GM12892 (cell line): ENCODE results near the gene ZNF438.
A peak's percentile ranks its signal among the peaks of the same experiment; 100 is the strongest.
"Not testable (repeated sequence)": the region's sequence is repeated elsewhere in the genome, so short reads cannot be mapped to it uniquely, and the experiment has no call there.

ENCODE experiments used
- DNase-seq: peaks from one replicate; pipeline ENCODE4 v3.0.0; 2011; ENCODE audit not compliant: insufficient read length
- FAIRE-seq: peaks from 2 replicates; lab custom pipeline; 2011; peaks lifted over from hg19 to GRCh38; lab: Jason Lieb, UNC
- POLR2A ChIP-seq: IDR thresholded peaks from 2 replicates; pipeline ENCODE4 v1.6.1; 2011; ENCODE audit warnings: low read depth, low read length, control low read depth
- POLR2AphosphoS5 ChIP-seq: IDR thresholded peaks from 2 replicates; pipeline ENCODE4 v1.6.1; 2011; ENCODE audit warnings: low read depth, low read length, control low read depth
- TAF1 ChIP-seq: IDR thresholded peaks from 2 replicates; pipeline ENCODE4 v1.6.1; 2011; ENCODE audit warnings: low read depth, mild to moderate bottlenecking, control low read depth, low read length, borderline replicate concordance

Gene ZNF438

DNA sequence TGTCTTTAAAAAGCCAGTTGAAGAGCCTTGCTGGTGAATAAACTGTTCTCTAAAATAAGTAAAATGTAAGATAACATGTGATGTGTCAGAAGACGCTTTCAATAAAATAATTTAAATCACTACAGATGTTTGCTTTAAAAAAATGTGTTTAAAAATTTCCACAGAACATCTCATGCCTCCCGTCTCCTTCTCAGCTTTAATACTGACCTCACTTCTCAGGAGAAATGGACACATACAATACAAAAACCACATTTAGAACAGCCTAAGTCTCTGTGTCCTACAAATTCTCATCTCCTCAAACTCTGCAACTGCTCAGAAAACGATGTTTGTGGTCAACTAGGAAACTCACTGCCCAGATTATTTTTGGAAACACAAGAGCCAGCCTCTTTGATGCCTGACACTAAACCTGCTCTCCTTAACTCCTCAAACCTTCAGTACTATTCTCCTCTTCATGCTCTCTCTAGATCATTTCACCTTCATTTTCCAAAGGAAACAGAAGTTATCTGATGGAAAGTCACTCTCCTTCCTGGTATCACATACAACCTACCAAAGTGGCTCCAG lies 120.3 kb downstream of the ZNF438 start:
- TF ChIP-seq TAF1 (no peak), POLR2A (no peak), POLR2AphosphoS5 (no peak)
- no peak for DNase-seq
- no peak for FAIRE-seq

DNA sequence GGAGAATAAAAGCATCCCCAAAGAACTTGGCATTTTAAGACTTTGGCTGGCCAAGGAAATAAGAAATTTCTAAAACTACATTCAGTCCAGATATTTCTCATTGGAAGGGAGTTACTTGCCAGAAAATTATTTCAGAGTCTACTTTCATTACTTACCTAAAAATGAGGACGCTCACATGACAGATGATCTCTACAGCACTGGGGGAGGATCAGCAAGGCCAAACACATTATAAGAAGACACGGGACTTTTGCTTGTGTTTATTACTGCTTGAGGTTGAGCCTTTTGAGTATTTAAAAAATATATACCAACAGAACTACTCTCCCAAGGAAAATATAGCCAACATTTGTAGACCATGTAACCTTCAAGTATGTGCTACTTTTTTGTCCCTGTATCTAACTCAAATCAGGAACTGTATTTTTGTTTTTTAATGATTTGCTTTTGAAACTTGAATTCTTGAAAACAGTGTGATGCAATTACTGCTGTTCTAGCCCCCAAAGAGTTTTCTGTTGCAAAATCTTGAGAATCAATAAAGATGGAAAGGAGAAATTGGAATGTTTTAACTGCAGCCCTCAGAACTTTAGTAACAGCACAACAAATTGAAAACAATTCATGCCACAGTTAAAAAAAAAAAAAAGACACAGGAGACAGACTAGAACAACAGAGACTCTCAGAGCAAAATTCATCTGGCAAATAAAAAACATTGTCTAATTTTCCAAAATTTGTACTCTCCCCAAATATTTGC lies 128.1 kb downstream of the ZNF438 start:
- DNase-seq, result no peak
- no peak for FAIRE-seq
- no peak for TF ChIP-seq TAF1
- no peak for TF ChIP-seq POLR2A
- no peak for TF ChIP-seq POLR2AphosphoS5

DNA sequence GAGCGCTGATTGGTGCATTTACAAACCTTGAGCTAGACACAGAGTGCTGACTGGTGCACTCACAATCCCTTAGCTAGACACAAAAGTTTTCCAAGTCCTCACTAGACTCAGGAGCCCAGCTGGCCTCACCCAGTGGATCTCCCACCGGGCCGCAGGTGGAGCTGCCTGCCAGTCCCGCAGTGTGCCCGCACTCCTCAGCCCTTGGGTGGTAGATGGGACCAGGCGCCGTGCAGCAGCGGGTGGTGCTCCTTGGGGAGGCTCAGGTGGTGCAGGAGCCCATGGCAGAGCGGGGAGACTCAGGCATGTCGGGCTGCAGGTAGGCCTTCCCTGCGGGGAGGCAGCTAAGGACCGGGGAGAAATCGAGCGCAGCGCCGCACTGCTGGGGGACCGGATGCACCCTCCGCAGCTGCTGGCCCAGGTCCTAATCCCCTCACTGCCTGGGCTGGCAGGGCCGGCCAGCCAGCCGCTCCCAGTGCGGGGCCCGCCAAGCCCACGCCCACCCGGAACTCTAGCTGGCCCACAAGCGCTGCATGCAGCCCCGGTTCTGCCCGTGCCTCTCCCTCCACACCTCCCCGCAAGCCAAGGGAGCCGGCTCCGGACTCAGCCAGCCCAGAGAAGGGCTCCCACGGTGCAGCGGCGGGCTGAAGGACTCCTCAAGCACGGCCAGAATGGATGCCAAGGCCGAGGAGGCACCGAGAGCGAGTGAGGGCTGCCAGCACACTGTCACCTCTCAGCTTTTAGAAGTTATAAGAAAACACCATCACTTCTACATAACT lies 128.9 kb downstream of the ZNF438 start:
- no peak for DNase-seq
- TF ChIP-seq POLR2AphosphoS5, result no peak
- TF ChIP-seq POLR2A, result no peak
- TF ChIP-seq TAF1, result no peak
- FAIRE-seq, result no peak

DNA sequence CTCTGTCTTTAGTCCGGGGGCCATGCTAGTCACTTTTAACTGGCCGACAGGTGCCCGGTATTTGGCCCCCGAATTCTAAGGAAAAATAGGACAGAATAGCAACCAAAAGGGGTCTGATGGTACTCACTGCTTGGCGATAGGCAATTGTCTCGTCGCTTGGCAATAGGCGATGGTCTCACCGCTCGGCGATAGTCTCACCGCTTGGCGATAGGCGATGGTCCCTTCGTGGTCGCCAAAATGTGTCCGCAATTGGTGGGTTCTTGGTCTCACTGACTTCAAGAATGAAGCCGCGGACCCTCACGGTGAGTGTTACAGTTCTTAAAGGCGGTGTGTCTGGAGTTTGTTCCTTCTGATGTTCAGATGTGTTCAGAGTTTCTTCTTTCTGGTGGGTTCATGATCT lies 130.2 kb downstream of the ZNF438 start:
- not testable (repeated sequence) for DNase-seq, FAIRE-seq

DNA sequence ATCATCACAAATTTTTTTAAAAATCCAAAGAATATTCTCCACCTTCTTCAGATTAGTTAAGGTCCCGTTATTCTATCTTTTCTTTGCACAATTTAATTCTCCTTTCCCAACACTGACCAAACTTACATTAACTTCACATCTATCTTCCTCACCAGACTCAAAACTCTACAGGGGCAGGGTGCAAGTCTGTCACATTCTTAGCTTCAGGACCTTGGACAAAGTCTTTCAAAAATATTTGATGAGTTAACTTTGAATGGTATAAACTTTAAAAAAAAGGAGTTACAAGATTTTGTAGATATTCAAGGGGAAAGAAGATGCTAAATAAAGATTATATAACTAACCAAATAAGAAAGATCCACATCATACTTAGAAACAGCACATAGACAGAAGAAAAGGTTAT lies 132.7 kb downstream of the ZNF438 start:
- TF ChIP-seq TAF1 (no peak), POLR2AphosphoS5 (no peak), POLR2A (no peak)
- no peak for DNase-seq
- no peak for FAIRE-seq

DNA sequence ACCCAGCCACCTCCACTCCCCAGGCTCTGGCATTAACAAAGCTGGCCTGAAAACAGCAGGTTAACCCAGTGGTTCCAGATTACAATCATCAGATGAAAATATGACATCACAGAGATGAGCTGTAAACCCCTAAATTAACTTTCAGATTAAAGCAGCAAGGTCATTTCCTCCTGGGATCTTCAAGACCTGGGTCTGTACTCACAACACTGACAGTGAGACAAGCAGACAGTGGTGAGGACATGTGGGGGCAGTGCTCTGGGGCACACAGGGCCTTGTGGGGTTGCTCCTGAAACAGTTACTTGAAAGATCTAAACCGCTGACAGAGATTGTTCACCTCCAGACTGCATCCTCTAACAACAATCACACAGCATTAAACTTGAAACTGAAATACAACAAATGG lies 134.1 kb downstream of the ZNF438 start:
- DNase-seq, result no peak
- TF ChIP-seq TAF1 (no peak), POLR2AphosphoS5 (no peak), POLR2A (no peak)
- FAIRE-seq, result no peak

DNA sequence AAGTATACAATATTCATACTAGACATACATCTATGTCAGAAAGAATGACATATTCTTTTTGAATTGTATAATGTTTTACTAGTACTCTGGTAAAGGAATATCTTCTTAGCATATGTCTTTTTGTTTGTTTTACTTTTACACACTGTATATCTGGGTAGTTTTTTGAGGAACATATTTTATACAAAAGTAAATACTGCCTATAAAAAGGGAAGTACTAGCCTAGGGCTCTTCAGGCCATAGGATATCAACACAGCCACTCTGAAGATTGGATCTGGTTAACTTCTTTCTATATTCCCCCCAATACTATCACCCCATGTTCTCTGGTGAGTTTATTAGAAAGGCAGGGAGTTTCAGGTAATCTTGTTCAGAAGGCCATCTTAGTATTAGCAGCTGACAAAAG lies 134.6 kb downstream of the ZNF438 start:
- DNase-seq (no peak), FAIRE-seq (no peak)
- TF ChIP-seq POLR2AphosphoS5 (no peak), POLR2A (no peak), TAF1 (no peak)

DNA sequence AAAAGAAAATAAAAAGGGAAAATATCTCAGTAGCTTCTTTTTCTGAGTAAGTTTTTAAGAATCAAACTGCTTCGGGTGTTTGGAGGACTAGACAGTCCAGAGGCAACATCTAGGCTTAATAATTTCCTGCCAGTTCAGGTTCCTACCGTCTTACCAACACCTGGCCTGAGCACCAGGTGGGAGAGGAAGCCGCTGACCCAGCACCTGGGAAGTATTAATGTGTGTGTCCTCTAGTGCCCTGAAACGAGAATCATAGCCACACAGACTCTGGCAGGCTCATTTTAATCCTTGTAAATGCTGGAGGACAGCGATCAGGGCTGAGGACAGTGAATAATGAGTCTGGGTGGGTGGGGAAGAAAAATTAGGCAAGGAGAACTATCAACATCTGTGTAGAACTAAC lies 137.4 kb downstream of the ZNF438 start:
- no peak for DNase-seq
- TF ChIP-seq POLR2AphosphoS5 (no peak), TAF1 (no peak), POLR2A (no peak)
- no peak for FAIRE-seq

DNA sequence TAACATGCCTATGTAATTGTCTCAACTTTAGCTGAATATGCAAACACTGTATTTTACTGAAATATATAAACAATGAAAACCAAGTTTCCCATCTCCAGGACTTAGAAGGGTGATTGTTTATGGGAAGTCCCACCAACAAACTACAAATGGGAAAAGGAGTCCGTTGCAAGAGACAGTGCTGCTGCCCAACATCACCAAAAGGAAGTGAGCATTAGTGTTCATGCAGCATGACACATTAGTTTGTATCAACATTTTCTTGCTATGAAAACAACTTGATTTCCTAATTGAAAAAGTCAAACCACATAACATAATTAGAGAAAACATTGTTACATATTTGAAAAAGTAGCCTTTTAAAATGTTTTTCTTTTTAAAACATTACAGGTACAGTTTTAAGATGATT lies 138.5 kb downstream of the ZNF438 start:
- FAIRE-seq (peak; percentile 86), DNase-seq (no peak)
- TF ChIP-seq TAF1 (no peak), POLR2A (no peak), POLR2AphosphoS5 (no peak)

DNA sequence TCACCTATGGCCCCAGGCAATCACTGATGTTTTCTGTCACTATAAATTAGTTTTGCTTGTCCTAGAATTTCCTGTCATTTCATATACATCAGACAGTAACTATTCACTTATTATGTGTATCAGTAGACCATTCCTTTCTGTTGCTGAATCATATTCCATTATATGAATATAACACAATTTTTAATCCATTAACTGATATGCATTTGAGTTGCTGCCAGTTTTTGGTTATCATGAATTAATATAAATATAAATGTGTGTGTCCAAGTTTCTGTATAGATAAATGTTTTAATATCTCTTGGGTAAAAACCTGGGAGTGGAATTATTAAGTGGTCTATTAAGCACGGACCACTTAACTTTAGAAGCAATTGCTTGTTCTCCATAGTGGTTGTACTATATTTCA lies 143.8 kb downstream of the ZNF438 start:
- DNase-seq, result no peak
- no peak for TF ChIP-seq TAF1
- TF ChIP-seq POLR2A, result no peak
- no peak for TF ChIP-seq POLR2AphosphoS5
- no peak for FAIRE-seq

DNA sequence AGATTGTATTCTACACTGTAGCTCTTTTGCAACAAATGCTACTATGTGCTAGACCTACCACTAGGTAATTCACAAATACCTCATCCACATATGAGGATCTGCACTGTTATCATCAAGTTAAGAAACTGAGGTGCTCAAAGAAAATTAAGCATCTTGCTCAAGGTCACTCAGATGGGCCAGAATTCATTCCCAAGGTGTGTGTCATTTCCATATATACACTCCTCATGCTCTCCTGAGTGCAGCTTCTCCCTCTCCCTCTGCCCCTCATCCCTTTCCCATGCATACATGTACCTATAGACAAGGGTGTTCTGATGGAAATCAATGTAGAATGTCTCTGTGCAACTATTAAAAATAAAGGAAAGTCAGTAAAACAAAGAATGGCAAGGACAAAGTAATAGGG lies 146.2 kb downstream of the ZNF438 start:
- DNase-seq (no peak), FAIRE-seq (no peak)
- TF ChIP-seq POLR2A, result no peak
- no peak for TF ChIP-seq POLR2AphosphoS5
- TF ChIP-seq TAF1, result no peak

DNA sequence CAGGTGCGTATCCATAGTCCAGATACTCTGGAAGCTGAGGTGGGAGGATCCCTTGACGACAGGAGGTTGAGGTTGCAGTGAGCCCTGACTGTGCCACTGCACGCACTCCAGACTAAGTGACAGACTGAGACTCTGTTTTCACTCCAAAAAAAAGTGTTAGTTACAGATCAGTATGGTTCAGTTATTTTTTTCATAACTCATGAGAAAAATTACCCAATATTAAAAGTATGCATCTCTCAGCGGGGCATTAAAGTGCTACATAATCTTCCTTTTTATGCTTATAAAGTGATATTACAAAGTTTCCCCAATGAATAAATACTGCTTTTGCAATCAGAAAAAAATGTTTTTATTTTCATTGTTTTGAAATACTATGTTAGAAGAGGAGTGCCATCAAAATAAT lies 147.9 kb downstream of the ZNF438 start:
- DNase-seq (no peak), FAIRE-seq (no peak)
- TF ChIP-seq POLR2A, result no peak
- TF ChIP-seq TAF1, result no peak
- no peak for TF ChIP-seq POLR2AphosphoS5
